Fibroblast of villous mesenchyme (primary cell): ENCODE data around the gene CSRP3. TPM values are rescaled to one million over a fixed set of nuclear protein-coding genes. Genes with fewer than 3 reads are reported as not detected.
A peak's percentile ranks its signal among the peaks of the same experiment; 100 is the strongest.

Experiments used
- DNase-seq: peaks from one replicate; pipeline ENCODE4 v3.0.0-alpha.2; 2010; ENCODE audit warnings: low read depth
- H3K4me3 ChIP-seq: 2 replicates; pipeline ENCODE4 v1.5.1; 2011; ENCODE audit warnings: low read depth, mild to moderate bottlenecking, low read length
- CTCF ChIP-seq: IDR thresholded peaks from 2 replicates; pipeline ENCODE4 v1.5.1; 2012; ENCODE audit warnings: low read depth, mild to moderate bottlenecking, low read length; ENCODE audit not compliant: insufficient read depth
- total RNA-seq: library from RNA; depleted of rRNA; stranded (reverse); fragments of >200 nt; gene quantifications from 2 replicates; pipeline ENCODE4 v1.2.3, GENCODE V29; 2012

CSRP3 gene
- total RNA-seq, 1 donor: not detected

GRCh38 chr11:19200410-19201201 is 1.2 kb downstream of the CSRP3 start:
- DNase-seq: peak; percentile 35
- no peak overlapping the region for H3K4me3 ChIP-seq
- no peak for TF ChIP-seq CTCF

GRCh38 chr11:19199771-19200170 is 2.0 kb downstream of the CSRP3 start:
- no peak for TF ChIP-seq CTCF
- no peak overlapping the region for H3K4me3 ChIP-seq
- DNase-seq: no peak

- no peak overlapping the region for H3K4me3 ChIP-seq
- DNase-seq: no peak
- TF ChIP-seq CTCF: no peak
Observed at GRCh38 chr11:19199048-19199447, 2.7 kb downstream of the CSRP3 start.

- TF ChIP-seq CTCF: no peak
- no peak for DNase-seq
- H3K4me3 ChIP-seq: no peak overlapping the region
Observed at GRCh38 chr11:19196432-19196831, 5.4 kb downstream of the CSRP3 start.

- no peak for TF ChIP-seq CTCF
- DNase-seq: no peak
- no peak overlapping the region for H3K4me3 ChIP-seq
Observed at GRCh38 chr11:19194620-19195308, 7.0 kb downstream of the CSRP3 start.

GRCh38 chr11:19193916-19194315 is 7.9 kb downstream of the CSRP3 start:
- no peak for DNase-seq
- TF ChIP-seq CTCF: no peak
- no peak overlapping the region for H3K4me3 ChIP-seq
